Stomach smooth muscle (tissue), 2 donors: ENCODE measurements around the gene MAB21L3.

Source experiments
- H3K27ac ChIP-seq: one replicate; pipeline ENCODE4 v1.7.0; 2013; ENCODE audit warnings: mild to moderate bottlenecking, low read length, inconsistent platforms
- H3K27me3 ChIP-seq, 2 donors: one replicate each; pipeline ENCODE4 v1.7.0; 2013; ENCODE audit warnings: low read length in 2 of 2; ENCODE audit not compliant: insufficient read depth in 2 of 2, control insufficient read depth in 1 of 2
- H3K36me3 ChIP-seq, 2 donors: one replicate each; pipeline ENCODE4 v1.7.0; 2013; ENCODE audit warnings: low read length in 2 of 2; ENCODE audit not compliant: control insufficient read depth in 2 of 2, insufficient read depth in 2 of 2
- H3K4me1 ChIP-seq: one replicate; pipeline ENCODE4 v1.7.0; 2013; ENCODE audit warnings: low read length; ENCODE audit not compliant: control insufficient read depth, insufficient read depth
- H3K4me3 ChIP-seq, 2 donors: one replicate each; pipeline ENCODE4 v1.7.0; 2013; ENCODE audit warnings: low read length in 2 of 2
- H3K9ac ChIP-seq, 2 donors: one replicate each; pipeline ENCODE4 v1.7.0; 2013; ENCODE audit warnings: low read length in 2 of 2, mild to moderate bottlenecking in 1 of 2
- H3K9me3 ChIP-seq, 2 donors: one replicate each; pipeline ENCODE4 v1.7.0; 2013; ENCODE audit warnings: low read length in 2 of 2; ENCODE audit not compliant: control insufficient read depth in 2 of 2
- donor health status: healthy.
- donor health status: Pancreatic carcinoma.

Gene MAB21L3

DNA sequence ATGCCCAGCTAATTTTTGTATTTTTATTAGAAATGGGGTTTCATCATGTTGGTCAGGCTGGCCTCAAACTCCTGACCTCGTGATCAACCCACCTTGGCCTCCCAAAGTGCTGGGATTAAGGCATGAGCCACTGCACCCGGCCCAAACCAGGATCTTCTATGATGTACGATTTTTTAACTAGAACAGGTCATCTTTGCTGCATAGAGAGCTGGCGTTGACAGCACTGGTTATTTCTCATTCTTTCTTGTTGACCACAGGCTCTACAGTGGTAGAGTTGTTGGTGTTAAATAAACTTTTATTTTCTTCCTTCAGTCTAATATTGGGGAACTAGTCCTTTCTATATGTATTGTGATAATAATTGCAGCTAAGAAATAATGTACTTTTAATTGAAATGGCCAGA, 3.8 kb upstream of the MAB21L3 start:
- peaks cover 0 to 3% of the 10 kb centered on the region in 2 donors for H3K27me3 ChIP-seq
- no peak overlapping the region for H3K27ac ChIP-seq
- no peak overlapping the region for H3K9ac ChIP-seq
- H3K36me3 ChIP-seq = no peaks in the 10 kb centered on the region
- H3K4me1 ChIP-seq = no peaks in the 10 kb centered on the region
- no peak overlapping the region for H3K4me3 ChIP-seq
- no peaks in the 10 kb centered on the region for H3K9me3 ChIP-seq

- no peak overlapping the region for H3K27ac ChIP-seq
Measured at GRCh38 chr1:116111524-116112021, 374 bp downstream of the MAB21L3 start.

GRCh38 chr1:116112388-116113140, 1.4 kb downstream of the MAB21L3 start:
- H3K9me3 ChIP-seq = no peaks in the 10 kb centered on the region
- no peak overlapping the region for H3K4me3 ChIP-seq
- H3K36me3 ChIP-seq = no peaks in the 10 kb centered on the region
- H3K9ac ChIP-seq = no peak overlapping the region
- H3K27ac ChIP-seq = no peak overlapping the region
- no peaks in the 10 kb centered on the region for H3K4me1 ChIP-seq
- peaks cover 0 to 4% of the 10 kb centered on the region in 2 donors for H3K27me3 ChIP-seq

More at GRCh38 chr1:116111524-116112021, 374 bp downstream of the MAB21L3 start:
- Histone ChIP-seq H3K4me3 (no peak overlapping the region), H3K27me3 (peaks cover 0 to 4% of the 10 kb centered on the region in 2 donors), H3K36me3 (no peaks in the 10 kb centered on the region), H3K9me3 (no peaks in the 10 kb centered on the region), H3K9ac (no peak overlapping the region), H3K4me1 (no peaks in the 10 kb centered on the region)

DNA sequence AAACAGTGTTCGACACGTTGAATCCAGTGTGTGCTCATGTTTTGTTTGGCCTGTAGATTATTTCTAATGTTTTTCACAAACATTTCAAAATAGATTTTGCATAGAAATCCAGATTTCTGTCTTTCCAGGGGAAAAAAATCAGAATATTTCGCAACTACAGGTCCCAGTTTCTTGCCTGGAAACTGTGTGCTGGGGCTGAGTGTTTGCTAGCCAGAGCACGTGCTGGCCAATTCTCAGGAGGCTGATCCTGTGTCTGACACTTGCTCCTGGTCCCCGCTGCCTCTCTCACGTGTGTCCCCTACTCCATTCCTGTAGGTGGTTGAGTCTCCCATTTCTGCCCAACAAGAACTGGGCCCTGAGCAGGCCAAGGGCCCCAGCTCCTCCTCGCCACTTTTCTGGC, 2.4 kb downstream of the MAB21L3 start:
- H3K27ac ChIP-seq = no peak overlapping the region
- H3K27me3 ChIP-seq = peaks cover 0 to 4% of the 10 kb centered on the region in 2 donors

DNA sequence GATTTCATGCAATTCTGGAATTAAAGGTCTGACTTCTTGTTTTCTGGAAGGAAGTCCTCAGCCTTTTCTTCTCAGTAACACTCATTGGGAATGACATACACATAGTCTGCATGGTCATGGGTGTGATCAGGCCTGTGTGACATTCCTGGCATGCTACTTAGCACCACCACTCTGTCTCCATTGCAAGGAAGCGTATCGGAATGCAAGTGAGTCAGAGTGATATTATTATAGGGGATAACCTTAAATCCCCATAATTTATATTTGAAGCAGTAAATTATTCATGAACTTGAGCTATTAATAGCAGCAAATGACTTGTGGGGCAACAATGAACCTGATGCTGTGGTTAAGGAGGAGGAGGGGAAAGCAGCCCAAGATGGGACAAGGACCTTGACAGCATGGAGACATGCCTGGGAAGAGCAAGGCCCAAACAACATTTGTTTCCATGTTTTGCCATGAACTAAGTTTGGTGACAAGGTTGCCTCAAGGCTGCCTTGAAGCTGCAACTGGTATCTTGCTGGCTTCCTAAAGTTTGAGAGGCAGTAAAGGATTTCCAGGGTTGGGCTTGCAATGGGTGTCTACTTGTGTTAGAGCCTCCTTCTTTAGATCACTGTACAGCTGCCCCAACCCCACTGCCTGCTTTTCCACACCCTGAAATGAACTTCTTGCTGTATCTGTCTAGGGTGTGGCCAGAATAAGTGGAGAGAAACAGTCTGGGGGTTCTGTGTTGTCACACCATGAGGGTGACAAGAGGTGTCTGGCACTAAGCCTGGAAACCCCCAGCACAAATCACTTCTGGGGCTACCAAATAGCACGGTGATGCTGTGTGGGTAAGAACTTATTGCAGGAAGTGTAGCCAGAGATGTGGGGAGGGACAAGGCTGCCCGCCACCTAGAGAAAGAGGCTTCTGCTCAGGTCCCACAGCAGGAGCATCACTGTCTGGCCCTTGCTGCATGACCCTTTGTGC, 4.6 kb downstream of the MAB21L3 start:
- H3K27me3 ChIP-seq = peaks cover 0 to 4% of the 10 kb centered on the region in 2 donors
- no peak overlapping the region for H3K9ac ChIP-seq
- H3K4me3 ChIP-seq = no peak overlapping the region
- no peak overlapping the region for H3K27ac ChIP-seq
- no peaks in the 10 kb centered on the region for H3K36me3 ChIP-seq
- H3K9me3 ChIP-seq = no peaks in the 10 kb centered on the region
- no peaks in the 10 kb centered on the region for H3K4me1 ChIP-seq

More for the DNA sequence above, 2.4 kb downstream of the MAB21L3 start:
- Histone ChIP-seq H3K9ac (no peak overlapping the region), H3K9me3 (no peaks in the 10 kb centered on the region), H3K36me3 (no peaks in the 10 kb centered on the region), H3K4me1 (no peaks in the 10 kb centered on the region), H3K4me3 (no peak overlapping the region)

DNA sequence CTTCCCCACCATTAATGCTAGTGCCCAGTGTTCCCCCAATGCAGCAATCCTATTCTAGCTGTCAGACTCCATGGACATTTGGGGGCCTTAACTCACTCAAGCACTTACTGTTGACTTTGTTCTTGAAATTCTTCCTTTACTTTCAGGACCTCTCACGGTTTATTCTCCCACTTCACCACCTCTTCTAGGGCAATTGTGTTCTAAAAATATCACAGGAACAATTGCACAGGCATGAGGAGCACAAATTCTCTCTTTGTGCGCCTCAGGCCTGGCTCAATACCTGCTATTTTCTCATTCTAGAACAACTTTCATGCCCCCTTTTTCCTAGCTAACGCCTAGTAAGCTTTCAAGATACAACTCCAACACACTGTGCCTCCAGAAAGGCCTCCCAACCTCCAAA, 7.3 kb downstream of the MAB21L3 start:
- Histone ChIP-seq H3K36me3 (no peaks in the 10 kb centered on the region), H3K9ac (no peak overlapping the region), H3K4me3 (no peak overlapping the region), H3K9me3 (no peaks in the 10 kb centered on the region), H3K27me3 (peaks cover 0 to 2% of the 10 kb centered on the region in 2 donors), H3K27ac (no peak overlapping the region), H3K4me1 (no peaks in the 10 kb centered on the region)

DNA sequence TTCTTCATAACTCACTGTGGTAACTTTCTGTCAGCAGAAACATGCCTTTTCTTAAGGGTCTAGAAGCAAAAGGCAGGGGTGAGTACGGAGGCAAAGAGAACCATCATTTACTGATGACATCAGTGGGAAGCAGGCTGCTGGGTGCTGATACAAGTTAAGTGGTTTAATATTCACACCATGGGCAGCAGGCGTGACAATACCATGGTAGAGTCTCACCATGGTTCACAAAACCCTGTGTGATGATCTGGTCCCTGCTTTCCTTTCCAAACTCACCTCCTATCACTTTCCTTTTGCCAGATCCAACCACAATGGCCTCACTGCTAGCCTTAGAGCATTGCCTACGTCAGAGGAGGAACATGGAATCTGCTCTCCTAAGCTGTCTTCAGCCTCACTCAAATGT, 8.7 kb downstream of the MAB21L3 start:
- no peak overlapping the region for H3K4me3 ChIP-seq
- no peaks in the 10 kb centered on the region for H3K36me3 ChIP-seq
- H3K4me1 ChIP-seq = no peaks in the 10 kb centered on the region
- H3K27ac ChIP-seq = no peak overlapping the region
- peaks cover 6% of the 10 kb centered on the region in 2 donors for H3K27me3 ChIP-seq
- no peaks in the 10 kb centered on the region for H3K9me3 ChIP-seq
- H3K9ac ChIP-seq = no peak overlapping the region

- H3K9ac ChIP-seq = no peak overlapping the region
- no peaks in the 10 kb centered on the region for H3K36me3 ChIP-seq
- no peaks in the 10 kb centered on the region for H3K9me3 ChIP-seq
- H3K27me3 ChIP-seq = peaks cover 4 to 6% of the 10 kb centered on the region in 2 donors
- no peaks in the 10 kb centered on the region for H3K4me1 ChIP-seq
- no peak overlapping the region for H3K4me3 ChIP-seq
- H3K27ac ChIP-seq = no peak overlapping the region
Measured at GRCh38 chr1:116122955-116123757, 12.0 kb downstream of the MAB21L3 start.

DNA sequence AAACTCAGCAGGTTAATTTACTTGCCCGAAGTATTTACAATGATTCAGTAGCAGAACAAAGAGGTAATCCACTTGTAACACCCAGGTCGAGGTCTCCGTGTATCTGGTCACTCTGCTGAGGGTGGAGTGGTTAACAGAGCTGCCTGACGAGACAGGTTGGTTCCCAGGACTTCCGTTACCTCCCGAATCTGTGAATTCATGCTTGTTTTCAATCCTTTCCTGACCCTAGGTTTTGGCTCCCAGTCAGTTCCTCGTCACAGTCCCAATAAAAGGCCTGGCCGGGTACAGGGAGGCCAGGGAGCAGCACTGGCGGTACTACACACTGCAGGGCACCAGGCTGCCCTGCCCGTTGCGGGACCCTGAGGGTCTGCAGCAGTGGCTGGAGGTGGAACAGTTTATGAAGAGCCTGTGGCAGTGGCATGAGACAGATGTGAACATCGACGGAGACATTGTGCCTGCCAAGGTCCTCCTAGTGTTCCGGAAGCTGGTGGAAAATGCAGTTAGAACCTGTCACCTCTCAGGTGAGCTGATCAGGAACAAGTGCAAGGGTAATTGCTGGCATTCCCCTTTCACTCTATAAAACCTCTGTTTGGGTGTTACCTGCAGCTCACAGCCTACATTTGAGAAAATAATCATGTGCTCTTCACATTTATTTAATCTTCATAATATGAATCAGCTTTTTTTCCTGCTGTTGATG, 12.8 kb downstream of the MAB21L3 start:
- H3K4me3 ChIP-seq = no peak overlapping the region
- no peak overlapping the region for H3K27ac ChIP-seq
- H3K4me1 ChIP-seq = no peaks in the 10 kb centered on the region
- H3K36me3 ChIP-seq = no peaks in the 10 kb centered on the region
- no peak overlapping the region for H3K9ac ChIP-seq
- peaks cover 4 to 11% of the 10 kb centered on the region in 2 donors for H3K27me3 ChIP-seq
- H3K9me3 ChIP-seq = no peaks in the 10 kb centered on the region

DNA sequence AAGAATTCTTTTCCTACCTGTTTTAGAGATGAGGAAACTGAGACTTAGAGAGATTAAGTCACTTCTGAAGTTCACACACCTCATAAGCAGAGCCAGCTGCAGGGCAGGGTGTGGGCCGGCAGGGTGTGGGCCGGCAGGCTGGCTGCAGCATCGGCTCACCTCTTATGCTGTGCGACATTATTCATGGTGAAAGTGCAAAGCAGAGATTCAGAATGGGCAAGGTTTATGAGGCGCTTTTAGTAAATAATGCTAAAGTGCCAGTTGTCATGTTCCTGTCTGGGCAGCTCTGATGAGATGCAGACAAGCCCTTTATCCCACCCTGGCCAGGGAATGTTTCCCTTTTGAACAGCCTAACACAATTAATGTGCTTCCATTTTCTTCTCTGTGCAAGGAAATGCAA, 14.6 kb downstream of the MAB21L3 start:
- H3K4me1 ChIP-seq = no peaks in the 10 kb centered on the region
- no peak overlapping the region for H3K4me3 ChIP-seq
- no peaks in the 10 kb centered on the region for H3K36me3 ChIP-seq
- peaks cover 4 to 13% of the 10 kb centered on the region in 2 donors for H3K27me3 ChIP-seq
- H3K9me3 ChIP-seq = no peaks in the 10 kb centered on the region
- H3K27ac ChIP-seq = no peak overlapping the region
- no peak overlapping the region for H3K9ac ChIP-seq
